CD4-positive, alpha-beta T cell treated with Interleukin-15 for 4 hours (primary cell): ENCODE measurements around the gene POGK.

Experiments used
- DNase-seq: peaks from one replicate; pipeline ENCODE4 v3.0.0-alpha.2; 2020; ENCODE audit warnings: low spot score

The POGK gene

DNA sequence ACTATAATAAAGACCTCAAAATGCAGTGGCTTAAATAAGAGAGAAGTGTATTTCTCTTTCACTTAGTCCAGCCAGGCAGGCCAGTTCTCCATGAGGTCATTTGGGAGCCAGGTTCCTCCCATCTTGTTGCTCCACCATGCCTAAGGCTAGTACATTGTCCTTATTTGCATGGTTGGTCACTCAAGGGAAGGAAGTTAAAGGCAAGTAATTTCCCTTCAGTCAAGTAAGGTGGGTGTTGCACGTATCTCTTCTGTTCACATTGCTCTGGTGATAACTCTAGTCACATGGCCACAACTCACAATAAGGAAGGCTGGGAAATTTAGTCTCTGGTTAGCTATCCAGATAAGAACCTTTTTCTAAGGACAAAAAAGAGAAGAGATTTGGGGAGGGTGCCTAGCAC, 64.0 kb downstream of the POGK start:
- no peak for DNase-seq

DNA sequence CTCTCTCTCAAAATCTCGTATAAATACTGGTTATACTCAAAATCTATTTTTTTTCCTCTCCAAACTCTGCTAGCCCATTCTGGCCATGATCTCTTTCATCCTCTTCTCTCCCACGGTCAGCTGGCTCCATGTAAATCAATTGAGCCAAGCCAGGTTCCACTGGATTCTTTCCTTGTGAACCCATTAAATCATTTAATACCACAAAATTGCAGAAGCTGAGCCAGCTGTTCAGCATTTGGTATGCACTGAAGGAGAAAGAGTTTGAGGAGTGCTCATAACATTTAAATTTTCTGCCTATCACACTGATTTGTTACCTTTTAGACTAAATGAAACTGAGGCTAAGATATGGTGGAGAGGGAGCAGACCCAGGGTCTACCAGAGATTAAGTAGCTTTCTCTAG, 65.9 kb downstream of the POGK start:
- no peak for DNase-seq

DNA sequence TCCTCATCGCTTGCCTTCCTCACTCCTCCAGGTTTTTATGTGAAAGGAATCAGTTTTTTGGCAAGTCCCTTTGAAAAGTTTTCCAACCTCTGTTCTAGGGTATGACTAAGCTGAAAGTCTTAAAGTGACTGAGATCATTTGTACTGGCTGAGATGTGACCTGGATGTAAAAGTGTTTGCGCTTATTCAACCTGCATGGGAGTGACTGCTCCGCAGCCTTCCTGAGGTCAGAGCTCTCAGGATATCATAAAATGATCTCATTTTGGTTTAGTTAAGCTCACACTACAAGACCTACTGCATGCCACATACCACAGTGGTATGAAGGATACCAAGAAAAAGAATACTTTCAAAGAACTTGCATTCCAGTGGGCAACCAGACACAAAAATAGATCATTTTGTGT, 66.6 kb downstream of the POGK start:
- DNase-seq, result no peak
